ENCODE data around the gene FASTKD1. TPM values are rescaled to one million over a fixed set of nuclear protein-coding genes. Genes with fewer than 3 reads are reported as not detected.
"Not testable (repeated sequence)": the region's sequence is repeated elsewhere in the genome, so short reads cannot be mapped to it uniquely, and the experiment has no call there.

The FASTKD1 gene
- total RNA-seq, 3 donors from 2014 or later: 37.2 to 47.3 (median 42.1) TPM

DNA sequence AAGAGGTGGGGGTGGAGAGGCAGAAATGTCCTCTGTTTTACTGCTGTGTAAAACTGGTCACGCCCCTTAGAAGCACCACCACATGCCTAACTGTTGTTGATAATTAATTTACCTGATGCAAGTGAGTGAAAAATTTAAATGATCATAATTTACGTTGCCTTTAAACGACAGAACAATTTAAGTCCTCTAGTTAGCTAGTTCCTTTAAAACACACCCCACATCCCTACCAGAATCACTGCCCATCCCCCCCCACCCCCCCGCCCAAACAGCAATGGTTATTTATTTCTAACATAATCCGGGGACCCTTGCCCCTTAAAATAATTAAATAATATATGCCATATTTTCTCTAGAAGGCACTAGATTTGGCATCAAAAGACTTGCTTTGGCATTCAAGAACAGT is 9.9 kb upstream of the FASTKD1 start:
- DNase-seq (no peak), ATAC-seq (no peak)
- H3K9me3 Mint-ChIP-seq: peaks cover 3% of the 10 kb centered on the region
- peaks cover 32% of the 10 kb centered on the region for H3K4me1 Mint-ChIP-seq (ENCODE audit: low read depth)
- H3K4me3 Mint-ChIP-seq: peak overlapping the region; percentile 99
- no peaks in the 10 kb centered on the region for H3K36me3 Mint-ChIP-seq (ENCODE audit: insufficient read depth)
- H3K27me3 Mint-ChIP-seq (ENCODE audit: low read depth): peaks cover 3% of the 10 kb centered on the region

GRCh38 chr2:169582552-169583266 is 9.0 kb upstream of the FASTKD1 start:
- H3K27me3 Mint-ChIP-seq (ENCODE audit: low read depth): not testable (repeated sequence)

GRCh38 chr2:169579044-169579443 is 5.4 kb upstream of the FASTKD1 start:
- DNase-seq: no peak
- no peak overlapping the region for H3K4me3 Mint-ChIP-seq
- H3K4me1 Mint-ChIP-seq (ENCODE audit: low read depth): peaks cover 6% of the 10 kb centered on the region
- H3K9me3 Mint-ChIP-seq: peaks cover 3% of the 10 kb centered on the region
- no peaks in the 10 kb centered on the region for H3K36me3 Mint-ChIP-seq (ENCODE audit: insufficient read depth)
- ATAC-seq: no peak
- peaks cover 3% of the 10 kb centered on the region for H3K27me3 Mint-ChIP-seq (ENCODE audit: low read depth)

More at GRCh38 chr2:169582552-169583266, 9.0 kb upstream of the FASTKD1 start:
- not testable (repeated sequence) for ATAC-seq; H3K9me3 Mint-ChIP-seq; DNase-seq; H3K36me3 Mint-ChIP-seq (ENCODE audit: insufficient read depth)
- Mint-ChIP-seq H3K4me1 (ENCODE audit: low read depth) (peaks cover 28% of the 10 kb centered on the region), H3K4me3 (peak overlapping the region; percentile 53)

- ATAC-seq; H3K9me3 Mint-ChIP-seq; H3K4me3 Mint-ChIP-seq; H3K36me3 Mint-ChIP-seq (ENCODE audit: insufficient read depth); H3K27me3 Mint-ChIP-seq (ENCODE audit: low read depth); DNase-seq: not testable (repeated sequence)
- peaks cover 15% of the 10 kb centered on the region for H3K4me1 Mint-ChIP-seq (ENCODE audit: low read depth)
These were observed 1.6 kb upstream of the FASTKD1 start for GRCh38 chr2:169575264-169575663.

DNA sequence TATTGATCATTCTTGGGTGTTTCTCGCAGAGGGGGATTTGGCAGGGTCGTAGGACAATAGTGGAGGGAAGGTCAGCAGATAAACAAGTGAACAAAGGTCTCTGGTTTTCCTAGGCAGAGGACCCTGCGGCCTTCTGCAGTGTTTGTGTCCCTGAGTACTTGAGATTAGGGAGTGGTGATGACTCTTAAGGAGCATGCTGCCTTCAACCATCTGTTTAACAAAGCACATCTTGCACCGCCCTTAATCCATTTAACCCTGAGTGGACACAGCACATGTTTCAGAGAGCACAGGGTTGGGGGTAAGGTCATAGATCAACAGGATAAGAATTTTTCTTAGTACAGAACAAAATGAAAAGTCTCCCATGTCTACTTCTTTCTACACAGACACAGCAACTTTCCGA is 874 bp upstream of the FASTKD1 start:
- DNase-seq; H3K4me3 Mint-ChIP-seq; ATAC-seq; H3K27me3 Mint-ChIP-seq (ENCODE audit: low read depth); H3K9me3 Mint-ChIP-seq: not testable (repeated sequence)
- Mint-ChIP-seq H3K4me1 (ENCODE audit: low read depth) (peaks cover 20% of the 10 kb centered on the region), H3K36me3 (ENCODE audit: insufficient read depth) (peaks cover 11% of the 10 kb centered on the region)

DNA sequence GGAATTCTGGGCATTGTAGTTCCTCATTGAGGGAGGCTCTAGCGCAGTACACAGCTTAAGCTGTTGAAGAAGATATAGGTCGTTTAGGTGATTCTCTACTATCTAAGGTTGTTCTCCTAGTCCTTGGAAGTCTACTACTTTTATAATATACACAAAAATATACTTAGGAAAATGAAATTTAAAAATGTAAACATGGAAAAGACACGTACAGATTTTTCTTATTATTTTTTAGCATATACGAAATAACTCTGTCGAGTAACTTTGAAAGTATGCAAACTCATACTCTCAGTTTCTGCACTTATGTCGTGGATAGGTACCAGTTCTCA is 272 bp upstream of the FASTKD1 start:
- no peak for ATAC-seq
- H3K36me3 Mint-ChIP-seq (ENCODE audit: insufficient read depth): peaks cover 11% of the 10 kb centered on the region
- H3K9me3 Mint-ChIP-seq: no peaks in the 10 kb centered on the region

DNA sequence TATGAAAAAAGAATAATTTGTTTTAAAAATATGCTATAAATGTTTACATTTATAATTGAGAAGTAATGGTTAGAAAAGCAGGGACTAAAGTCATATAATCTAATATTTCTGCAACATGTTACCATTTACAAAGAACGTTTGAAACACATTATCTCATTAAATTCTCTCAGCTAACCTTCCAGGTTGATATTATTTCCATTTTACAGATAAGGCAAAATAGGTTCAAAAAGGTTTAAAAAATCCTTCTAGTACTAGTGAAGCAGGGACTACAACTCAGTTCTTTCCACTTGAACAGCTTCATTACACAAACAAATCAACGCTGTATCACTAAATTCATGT is 875 bp downstream of the FASTKD1 start:
- Mint-ChIP-seq H3K4me1 (ENCODE audit: low read depth) (peaks cover 20% of the 10 kb centered on the region), H3K36me3 (ENCODE audit: insufficient read depth) (peaks cover 11% of the 10 kb centered on the region), H3K27me3 (ENCODE audit: low read depth) (no peaks in the 10 kb centered on the region), H3K9me3 (no peaks in the 10 kb centered on the region), H3K4me3 (peak overlapping the region; percentile 96)
- DNase-seq: no peak
- ATAC-seq: no peak

More for the DNA sequence above, 272 bp upstream of the FASTKD1 start:
- H3K4me3 Mint-ChIP-seq: peak overlapping the region; percentile 96
- DNase-seq: no peak
- peaks cover 20% of the 10 kb centered on the region for H3K4me1 Mint-ChIP-seq (ENCODE audit: low read depth)
- peaks cover 3% of the 10 kb centered on the region for H3K27me3 Mint-ChIP-seq (ENCODE audit: low read depth)

- H3K9me3 Mint-ChIP-seq: no peaks in the 10 kb centered on the region
- no peaks in the 10 kb centered on the region for H3K27me3 Mint-ChIP-seq (ENCODE audit: low read depth)
- no peak overlapping the region for H3K4me3 Mint-ChIP-seq
- ATAC-seq (no peak), DNase-seq (no peak)
- H3K36me3 Mint-ChIP-seq (ENCODE audit: insufficient read depth): peaks cover 13% of the 10 kb centered on the region
- peaks cover 20% of the 10 kb centered on the region for H3K4me1 Mint-ChIP-seq (ENCODE audit: low read depth)
These were observed 1.5 kb downstream of the FASTKD1 start for GRCh38 chr2:169572189-169572588.

- DNase-seq (no peak), ATAC-seq (no peak)
- peaks cover 20% of the 10 kb centered on the region for H3K4me1 Mint-ChIP-seq (ENCODE audit: low read depth)
- H3K9me3 Mint-ChIP-seq: no peaks in the 10 kb centered on the region
- H3K4me3 Mint-ChIP-seq: no peak overlapping the region
- peaks cover 13% of the 10 kb centered on the region for H3K36me3 Mint-ChIP-seq (ENCODE audit: insufficient read depth)
- H3K27me3 Mint-ChIP-seq (ENCODE audit: low read depth): no peaks in the 10 kb centered on the region
These were observed 2.1 kb downstream of the FASTKD1 start for GRCh38 chr2:169571571-169571970.

DNA sequence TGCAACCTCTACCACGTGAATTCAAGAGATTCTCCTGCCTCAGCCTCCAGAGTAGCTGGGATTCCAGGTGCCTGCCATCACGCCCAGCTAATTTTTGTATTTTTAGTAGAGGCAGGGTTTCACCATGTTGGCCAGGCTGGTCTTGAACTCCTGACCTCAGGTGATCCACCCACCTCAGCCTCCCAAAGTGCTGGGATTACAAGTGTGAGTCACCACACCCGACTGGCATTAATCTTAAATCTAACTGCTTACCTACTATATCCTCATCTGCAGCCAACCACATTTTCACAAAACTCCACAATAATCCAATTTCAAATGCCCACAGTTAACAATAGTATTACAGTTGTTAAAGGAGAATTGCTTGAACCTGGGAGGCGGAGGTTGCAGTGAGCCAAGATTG is 2.9 kb downstream of the FASTKD1 start:
- not testable (repeated sequence) for H3K4me3 Mint-ChIP-seq; ATAC-seq; H3K9me3 Mint-ChIP-seq; H3K27me3 Mint-ChIP-seq (ENCODE audit: low read depth); DNase-seq
- H3K4me1 Mint-ChIP-seq (ENCODE audit: low read depth): peaks cover 20% of the 10 kb centered on the region
- H3K36me3 Mint-ChIP-seq (ENCODE audit: insufficient read depth): peaks cover 15% of the 10 kb centered on the region

DNA sequence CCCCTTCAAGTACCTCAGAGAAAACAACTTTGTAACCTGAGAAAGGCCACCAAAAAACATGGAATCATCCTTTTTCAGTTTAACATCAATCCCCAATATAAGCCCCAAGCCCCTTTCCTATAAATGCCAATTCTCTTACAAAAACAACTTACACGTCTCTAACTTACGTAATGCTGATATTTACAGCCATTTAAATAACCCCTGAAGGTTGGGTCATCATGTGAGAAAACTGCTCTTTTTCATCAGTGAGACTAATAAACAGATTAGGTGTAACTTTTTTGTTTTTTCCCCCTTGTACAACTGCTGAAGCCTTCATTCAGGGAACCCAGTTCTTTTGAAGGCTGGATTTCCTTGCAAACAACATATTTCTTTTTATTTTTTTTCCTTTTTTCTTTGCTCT is 3.7 kb downstream of the FASTKD1 start:
- H3K4me1 Mint-ChIP-seq (ENCODE audit: low read depth): peaks cover 20% of the 10 kb centered on the region
- peaks cover 18% of the 10 kb centered on the region for H3K36me3 Mint-ChIP-seq (ENCODE audit: insufficient read depth)
- H3K4me3 Mint-ChIP-seq: no peak overlapping the region
- no peaks in the 10 kb centered on the region for H3K9me3 Mint-ChIP-seq
- no peak for ATAC-seq
- no peaks in the 10 kb centered on the region for H3K27me3 Mint-ChIP-seq (ENCODE audit: low read depth)
- DNase-seq: no peak

- DNase-seq: no peak
- peaks cover 7% of the 10 kb centered on the region for H3K4me1 Mint-ChIP-seq (ENCODE audit: low read depth)
- no peaks in the 10 kb centered on the region for H3K9me3 Mint-ChIP-seq
- no peak overlapping the region for H3K4me3 Mint-ChIP-seq
- no peak for ATAC-seq
- H3K36me3 Mint-ChIP-seq (ENCODE audit: insufficient read depth): peaks cover 19% of the 10 kb centered on the region
- no peaks in the 10 kb centered on the region for H3K27me3 Mint-ChIP-seq (ENCODE audit: low read depth)
These were observed 8.0 kb downstream of the FASTKD1 start for GRCh38 chr2:169565686-169566085.

DNA sequence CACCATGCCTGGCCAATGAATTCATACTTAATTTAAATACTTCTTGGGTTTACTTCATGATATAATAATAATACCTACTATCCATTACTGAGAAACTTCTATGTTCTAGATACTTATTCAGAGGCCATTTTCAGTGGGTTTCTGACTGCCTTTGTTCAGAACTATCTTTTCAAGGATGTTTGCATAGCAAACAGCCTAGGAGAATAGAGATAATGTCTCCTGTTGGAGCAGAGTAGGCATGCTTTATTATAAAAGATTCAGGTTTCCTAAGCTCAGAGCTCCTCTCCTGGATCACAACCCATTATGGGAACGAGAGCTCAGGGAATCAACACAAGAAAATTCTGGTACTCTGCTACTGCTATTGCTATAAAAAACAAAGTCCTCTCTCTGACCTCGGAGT is 11.1 kb downstream of the FASTKD1 start:
- no peak overlapping the region for H3K4me3 Mint-ChIP-seq
- ATAC-seq (no peak), DNase-seq (no peak)
- H3K4me1 Mint-ChIP-seq (ENCODE audit: low read depth): no peaks in the 10 kb centered on the region
- peaks cover 14% of the 10 kb centered on the region for H3K36me3 Mint-ChIP-seq (ENCODE audit: insufficient read depth)
- no peaks in the 10 kb centered on the region for H3K9me3 Mint-ChIP-seq
- H3K27me3 Mint-ChIP-seq (ENCODE audit: low read depth): no peaks in the 10 kb centered on the region

DNA sequence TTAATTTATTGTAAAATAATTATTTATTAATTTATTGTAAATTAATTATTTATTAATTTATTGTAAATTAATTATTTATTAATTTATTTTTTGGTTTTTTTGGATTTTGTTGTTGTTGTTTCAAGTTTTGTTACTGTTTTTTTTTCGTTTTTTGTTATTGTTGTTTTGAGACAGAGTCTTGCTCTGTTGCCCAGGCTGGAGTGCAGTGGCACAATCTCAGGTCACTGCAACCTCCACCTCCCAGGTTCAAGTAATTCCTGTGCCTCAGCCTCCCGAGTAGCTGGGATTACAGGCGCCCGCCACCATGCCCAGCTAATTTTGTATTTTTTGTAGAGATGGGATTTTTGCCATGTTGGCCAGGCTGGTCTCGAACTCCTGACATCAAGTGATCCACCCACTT is 11.6 kb downstream of the FASTKD1 start:
- ATAC-seq; H3K9me3 Mint-ChIP-seq; H3K27me3 Mint-ChIP-seq (ENCODE audit: low read depth); DNase-seq; H3K4me3 Mint-ChIP-seq; H3K4me1 Mint-ChIP-seq (ENCODE audit: low read depth): not testable (repeated sequence)
- peaks cover 14% of the 10 kb centered on the region for H3K36me3 Mint-ChIP-seq (ENCODE audit: insufficient read depth)

DNA sequence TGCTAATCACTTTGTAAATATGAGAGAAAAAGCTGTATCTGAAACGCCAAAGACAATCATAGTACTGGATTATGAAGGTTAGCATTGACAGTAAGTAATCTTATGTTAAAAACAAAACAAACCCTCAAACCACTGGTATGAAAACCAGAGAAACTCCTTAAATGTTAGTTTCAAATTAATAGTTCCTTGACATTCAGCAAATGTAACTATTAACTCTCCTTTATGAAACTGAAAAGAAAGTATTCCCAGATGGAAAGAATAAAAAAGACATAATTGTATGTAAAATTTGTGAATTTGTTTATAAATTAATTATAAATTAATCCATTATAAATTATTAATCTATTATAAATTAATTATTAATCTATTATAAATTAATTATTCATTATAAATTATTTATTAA is 12.3 kb downstream of the FASTKD1 start:
- no peak for DNase-seq
- no peak for ATAC-seq
- Mint-ChIP-seq H3K36me3 (ENCODE audit: insufficient read depth) (peaks cover 14% of the 10 kb centered on the region), H3K4me1 (ENCODE audit: low read depth) (no peaks in the 10 kb centered on the region), H3K27me3 (ENCODE audit: low read depth) (no peaks in the 10 kb centered on the region), H3K9me3 (no peaks in the 10 kb centered on the region), H3K4me3 (no peak overlapping the region)
